Esophagus mucosa (tissue), 1 donor: Measurements from ENCODE around the gene IGF2BP3. TPM values are rescaled to one million over a fixed set of nuclear protein-coding genes. Genes with fewer than 3 reads are reported as not detected.

Experiments used
- ATAC-seq: fragments of 200-7000 bp; cut with Tn5 transposase; one replicate; pipeline ENCODE4 v1.9.1; 2020
- total RNA-seq: library from RNA; stranded (reverse); gene quantifications from one replicate; pipeline ENCODE4 v1.2.4, GENCODE V29; 2023
- donor health status: DM: yes; HTN: yes; CAD: no.

The IGF2BP3 gene
- total RNA-seq, 1 donor from 2014 or later: 3.9 TPM

- ATAC-seq: peak; percentile 52
These were observed 176.7 kb downstream of the IGF2BP3 start for GRCh38 chr7:23293500-23294073.

GRCh38 chr7:23292623-23293022, 177.7 kb downstream of the IGF2BP3 start:
- ATAC-seq: no peak

GRCh38 chr7:23291957-23292560, 178.2 kb downstream of the IGF2BP3 start:
- ATAC-seq: no peak

- ATAC-seq: no peak
These were observed 179.3 kb downstream of the IGF2BP3 start for GRCh38 chr7:23290993-23291392.

- no peak for ATAC-seq
These were observed 182.7 kb downstream of the IGF2BP3 start for GRCh38 chr7:23287612-23288011.

GRCh38 chr7:23285657-23286646, 184.3 kb downstream of the IGF2BP3 start:
- no peak for ATAC-seq

GRCh38 chr7:23284871-23285270, 185.4 kb downstream of the IGF2BP3 start:
- no peak for ATAC-seq

- no peak for ATAC-seq
These were observed 187.2 kb downstream of the IGF2BP3 start for GRCh38 chr7:23283086-23283485.

GRCh38 chr7:23279819-23280525, 190.3 kb downstream of the IGF2BP3 start:
- ATAC-seq: no peak

- ATAC-seq: peak; percentile 48
These were observed 192.8 kb downstream of the IGF2BP3 start for GRCh38 chr7:23277359-23277989.

GRCh38 chr7:23276947-23277346, 193.3 kb downstream of the IGF2BP3 start:
- ATAC-seq: no peak

GRCh38 chr7:23276376-23276775, 193.9 kb downstream of the IGF2BP3 start:
- no peak for ATAC-seq

- no peak for ATAC-seq
These were observed 194.4 kb downstream of the IGF2BP3 start for GRCh38 chr7:23275912-23276311.

GRCh38 chr7:23273141-23273599, 197.1 kb downstream of the IGF2BP3 start:
- ATAC-seq: peak; percentile 98

- no peak for ATAC-seq
These were observed 198.0 kb downstream of the IGF2BP3 start for GRCh38 chr7:23272275-23272674.

- peak; percentile 68 for ATAC-seq
These were observed 201.5 kb downstream of the IGF2BP3 start for GRCh38 chr7:23268746-23269145.

GRCh38 chr7:23268167-23268566, 202.1 kb downstream of the IGF2BP3 start:
- no peak for ATAC-seq

- ATAC-seq: no peak
These were observed 202.9 kb downstream of the IGF2BP3 start for GRCh38 chr7:23267357-23267756.

GRCh38 chr7:23266918-23267317, 203.4 kb downstream of the IGF2BP3 start:
- no peak for ATAC-seq

GRCh38 chr7:23264916-23265458, 205.3 kb downstream of the IGF2BP3 start:
- no peak for ATAC-seq

GRCh38 chr7:23261843-23262452, 208.3 kb downstream of the IGF2BP3 start:
- peak; percentile 84 for ATAC-seq
